ENCODE data around the gene CCDC136. TPM values are rescaled to one million over a fixed set of nuclear protein-coding genes. Genes with fewer than 3 reads are reported as not detected.

The CCDC136 gene
- total RNA-seq, 1 donor from 2014 or later, result 17.9 TPM

DNA sequence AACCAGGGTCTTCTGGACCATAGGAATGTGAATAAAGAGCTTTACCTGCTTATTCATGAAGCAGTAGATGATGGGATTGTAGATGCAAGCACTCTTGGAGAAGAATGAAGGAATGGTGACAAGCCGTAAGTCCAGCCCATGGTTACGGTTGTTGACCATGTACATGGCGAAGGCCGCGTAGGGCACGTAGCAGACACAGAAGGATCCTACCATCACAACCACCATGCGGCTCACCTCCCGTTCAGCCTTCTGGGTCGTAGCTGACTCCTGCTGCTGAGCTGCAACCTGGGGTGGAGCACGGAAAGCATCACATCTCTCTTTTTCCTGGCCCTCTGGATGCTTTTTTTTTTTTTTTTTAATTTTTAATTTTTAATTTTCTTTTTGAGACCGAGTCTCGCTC lies 18.2 kb upstream of the CCDC136 start:
- no peak for TF ChIP-seq POLR2A (IDR thresholded peaks at IDR 0.05)
- TF ChIP-seq POLR2AphosphoS5 (IDR thresholded peaks at IDR 0.05; ENCODE audit: insufficient read depth in 1 of 2, low read depth in 1 of 2), result no peak
- TF ChIP-seq, protein P1, sequence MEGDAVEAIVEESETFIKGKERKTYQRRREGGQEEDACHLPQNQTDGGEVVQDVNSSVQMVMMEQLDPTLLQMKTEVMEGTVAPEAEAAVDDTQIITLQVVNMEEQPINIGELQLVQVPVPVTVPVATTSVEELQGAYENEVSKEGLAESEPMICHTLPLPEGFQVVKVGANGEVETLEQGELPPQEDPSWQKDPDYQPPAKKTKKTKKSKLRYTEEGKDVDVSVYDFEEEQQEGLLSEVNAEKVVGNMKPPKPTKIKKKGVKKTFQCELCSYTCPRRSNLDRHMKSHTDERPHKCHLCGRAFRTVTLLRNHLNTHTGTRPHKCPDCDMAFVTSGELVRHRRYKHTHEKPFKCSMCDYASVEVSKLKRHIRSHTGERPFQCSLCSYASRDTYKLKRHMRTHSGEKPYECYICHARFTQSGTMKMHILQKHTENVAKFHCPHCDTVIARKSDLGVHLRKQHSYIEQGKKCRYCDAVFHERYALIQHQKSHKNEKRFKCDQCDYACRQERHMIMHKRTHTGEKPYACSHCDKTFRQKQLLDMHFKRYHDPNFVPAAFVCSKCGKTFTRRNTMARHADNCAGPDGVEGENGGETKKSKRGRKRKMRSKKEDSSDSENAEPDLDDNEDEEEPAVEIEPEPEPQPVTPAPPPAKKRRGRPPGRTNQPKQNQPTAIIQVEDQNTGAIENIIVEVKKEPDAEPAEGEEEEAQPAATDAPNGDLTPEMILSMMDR (IDR thresholded peaks at IDR 0.05), result no peak
- H3K36me3 ChIP-seq, result peaks cover 0 to 30% of the 10 kb centered on the region in 2 donors
- H3K27me3 ChIP-seq, result no peaks in the 10 kb centered on the region
- no peaks in the 10 kb centered on the region for H3K4me1 ChIP-seq
- intact Hi-C loops (cut with DNase I), result no loop called here
- no peak overlapping the region for H3K27ac ChIP-seq
- no peak for DNase-seq (ENCODE audit: extremely low spot score in 2 of 2)
- no peak overlapping the region for H3K4me3 ChIP-seq
- no peaks in the 10 kb centered on the region for H3K9me3 ChIP-seq

- Histone ChIP-seq H3K27ac (no peak overlapping the region), H3K4me3 (no peak overlapping the region), H3K4me1 (no peaks in the 10 kb centered on the region), H3K36me3 (peaks cover 0 to 26% of the 10 kb centered on the region in 2 donors), H3K9me3 (no peaks in the 10 kb centered on the region), H3K27me3 (no peaks in the 10 kb centered on the region)
- TF ChIP-seq POLR2AphosphoS5 (IDR thresholded peaks at IDR 0.05; ENCODE audit: insufficient read depth in 1 of 2, low read depth in 1 of 2), result no peak
- no peak for TF ChIP-seq POLR2A (IDR thresholded peaks at IDR 0.05)
- TF ChIP-seq, protein P1 (IDR thresholded peaks at IDR 0.05), result no peak
- intact Hi-C loops (cut with DNase I), result no loop called here
- no peak for DNase-seq (ENCODE audit: extremely low spot score in 2 of 2)
These were observed 17.6 kb upstream of the CCDC136 start for GRCh38 chr7:128774029-128774689.

DNA sequence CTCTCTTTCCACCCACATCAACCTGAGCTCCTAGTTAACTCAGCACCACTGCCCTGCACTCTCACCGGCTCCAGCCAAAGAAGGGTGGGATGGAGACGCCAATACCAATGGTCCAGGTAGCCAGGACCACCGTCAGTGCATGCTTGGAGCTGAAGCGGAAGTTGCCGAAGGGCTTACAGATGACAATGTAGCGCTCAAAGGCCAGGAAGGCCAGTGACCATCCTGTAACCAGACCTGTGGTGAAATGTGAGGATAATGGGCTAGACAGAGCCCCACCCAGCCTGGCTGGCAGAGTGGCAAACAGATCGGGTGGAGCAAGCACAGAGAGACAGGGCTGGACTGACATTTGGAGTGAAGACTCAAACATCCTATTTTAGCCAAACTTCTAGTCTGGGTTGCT lies 16.8 kb upstream of the CCDC136 start:
- Histone ChIP-seq H3K9me3 (no peaks in the 10 kb centered on the region), H3K4me1 (no peaks in the 10 kb centered on the region), H3K36me3 (peaks cover 0 to 21% of the 10 kb centered on the region in 2 donors), H3K27me3 (no peaks in the 10 kb centered on the region), H3K27ac (no peak overlapping the region), H3K4me3 (no peak overlapping the region)
- no peak for DNase-seq (ENCODE audit: extremely low spot score in 2 of 2)
- intact Hi-C loops (cut with DNase I), result no loop called here
- no peak for TF ChIP-seq POLR2A (IDR thresholded peaks at IDR 0.05)

- intact Hi-C loops (cut with DNase I), result no loop called here
- H3K4me1 ChIP-seq, result no peaks in the 10 kb centered on the region
- no peak within 1 kb of the TSS for H3K4me3 ChIP-seq
- no peak within 1 kb of the TSS for H3K27ac ChIP-seq
- no peaks in the 10 kb centered on the region for H3K27me3 ChIP-seq
- H3K36me3 ChIP-seq, result peaks cover 0 to 11% of the 10 kb centered on the region in 2 donors
- TF ChIP-seq, protein P1 (IDR thresholded peaks at IDR 0.05), result no peak
- TF ChIP-seq POLR2AphosphoS5 (IDR thresholded peaks at IDR 0.05; ENCODE audit: insufficient read depth in 1 of 2, low read depth in 1 of 2), result no peak
- TF ChIP-seq POLR2A (IDR thresholded peaks at IDR 0.05), result no peak
- H3K9me3 ChIP-seq, result no peaks in the 10 kb centered on the region
- no peak for DNase-seq (ENCODE audit: extremely low spot score in 2 of 2)
These were observed 15.9 kb upstream of the CCDC136 start, which contains the start of gene OPN1SW for GRCh38 chr7:128775744-128776474. TSS of gene OPN1SW (minus strand) at chr7:128775794. CDS start at chr7:128775781, 13 bp downstream.

DNA sequence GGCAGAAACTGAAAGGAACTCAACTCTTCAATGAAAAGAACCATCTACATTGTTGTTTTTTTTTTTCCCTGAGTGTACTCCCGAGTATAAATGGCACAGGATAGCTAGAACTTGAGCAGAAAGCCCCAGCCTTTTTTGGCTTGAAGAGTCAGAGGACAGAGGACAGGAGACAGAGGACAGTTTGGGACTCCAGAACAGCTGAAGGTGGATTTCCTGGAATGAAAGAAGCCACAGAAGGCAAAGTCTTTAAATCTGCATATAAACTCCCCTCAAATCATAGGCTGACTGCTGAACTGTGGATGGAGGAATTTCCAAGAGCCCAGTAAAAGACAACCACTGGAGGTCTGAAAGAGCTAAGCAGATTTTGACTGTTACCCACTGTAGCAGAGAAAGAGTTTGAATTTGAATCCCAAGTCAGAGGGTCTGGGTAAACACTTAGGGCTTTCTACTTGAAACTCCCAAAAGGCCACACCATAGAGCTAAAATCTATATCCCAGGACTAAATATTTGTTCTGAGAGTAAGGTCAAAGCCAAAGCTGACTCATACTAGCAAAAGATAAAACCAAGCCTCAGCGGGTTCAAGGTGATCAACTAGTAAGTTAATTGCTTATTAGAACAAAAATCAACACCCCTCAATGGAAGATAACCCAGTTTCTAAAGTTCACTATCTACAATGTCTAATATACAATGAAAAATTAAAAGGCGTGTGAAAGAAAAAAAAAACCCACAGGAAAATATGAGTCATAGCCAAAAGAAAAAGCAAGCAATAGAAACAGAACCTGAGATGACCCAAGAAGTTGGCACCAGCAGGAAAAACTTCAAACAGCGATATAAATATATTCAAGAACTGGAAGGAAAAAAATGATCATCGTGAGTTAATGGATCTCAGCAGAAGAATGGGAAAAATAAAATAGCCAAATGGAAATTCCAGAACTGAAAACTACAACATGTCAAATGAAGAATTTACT lies 14.3 kb upstream of the CCDC136 start:
- no peaks in the 10 kb centered on the region for H3K4me1 ChIP-seq
- intact Hi-C loops (cut with DNase I), result no loop called here
- TF ChIP-seq, protein P1 (IDR thresholded peaks at IDR 0.05), result no peak
- TF ChIP-seq POLR2AphosphoS5 (IDR thresholded peaks at IDR 0.05; ENCODE audit: insufficient read depth in 1 of 2, low read depth in 1 of 2) (no peak), POLR2A (IDR thresholded peaks at IDR 0.05) (no peak)
- H3K9me3 ChIP-seq, result no peaks in the 10 kb centered on the region
- no peak overlapping the region for H3K27ac ChIP-seq
- H3K36me3 ChIP-seq, result no peaks in the 10 kb centered on the region
- no peak overlapping the region for H3K4me3 ChIP-seq
- no peaks in the 10 kb centered on the region for H3K27me3 ChIP-seq
- DNase-seq (ENCODE audit: extremely low spot score in 2 of 2), result no peak
